Measurements from ENCODE around the gene EIF2AK2. TPM values are rescaled to one million over a fixed set of nuclear protein-coding genes. Genes with fewer than 3 reads are reported as not detected.

EIF2AK2 gene
- total and polyA plus RNA-seq, 2 experiments from 2014 or later: 30.9 to 43.8 TPM

DNA sequence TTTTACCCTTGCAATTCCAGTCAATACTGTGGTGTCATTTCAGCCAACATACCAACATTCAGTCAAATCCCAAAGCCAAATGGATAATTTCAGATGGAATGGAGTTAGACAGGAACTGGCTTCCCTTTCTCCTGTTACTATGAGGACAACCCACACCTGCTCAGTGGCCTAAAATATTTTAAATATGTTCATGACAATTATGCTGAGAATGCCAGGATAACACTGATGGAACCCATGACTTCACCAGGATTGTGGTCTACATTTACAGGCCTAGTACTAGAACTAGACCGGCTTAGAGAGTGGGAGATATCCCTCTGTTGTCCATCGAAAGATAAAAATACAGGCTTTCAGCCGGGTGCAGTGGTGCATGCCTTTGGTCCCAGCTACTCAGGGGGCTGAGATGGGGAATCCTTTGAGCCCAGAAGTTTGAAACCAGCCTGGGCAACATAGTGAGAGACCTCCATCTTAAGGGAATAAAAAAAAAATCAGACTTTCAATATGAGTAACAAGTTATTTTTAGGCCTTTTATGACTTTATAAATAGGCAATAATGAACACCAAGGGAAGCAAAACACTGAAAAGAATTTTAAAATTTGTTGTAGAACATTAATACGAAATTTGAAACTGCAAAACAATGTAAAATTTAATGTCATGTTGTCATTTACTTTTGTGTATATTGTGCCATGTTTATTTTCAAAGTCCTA is 58.2 kb downstream of the EIF2AK2 start:
- Histone ChIP-seq H3K36me3 (ENCODE audit: low read depth) (peaks cover 35% of the 10 kb centered on the region), H2AFZ (no peak overlapping the region), H3K9ac (no peak overlapping the region), H3K4me3 (no peak overlapping the region), H3K79me2 (ENCODE audit: insufficient read depth) (no peaks in the 10 kb centered on the region), H4K20me1 (ENCODE audit: insufficient read depth) (no peaks in the 10 kb centered on the region), H3K9me3 (ENCODE audit: low read depth) (no peaks in the 10 kb centered on the region), H3F3A (ENCODE audit: insufficient read depth) (peaks cover 2% of the 10 kb centered on the region; the same call in 1 of the 2 replicates), H3K9me2 (ENCODE audit: insufficient read depth) (no peaks in the 10 kb centered on the region), H3K27me3 (replicated peaks; ENCODE audit: insufficient read depth) (no peaks in the 10 kb centered on the region), H3K27ac (no peak overlapping the region), H3K4me1 (ENCODE audit: insufficient read depth) (peaks cover 5% of the 10 kb centered on the region), H3K4me2 (ENCODE audit: unreplicated experiment) (no peak overlapping the region)
- WGBS, 2 experiments (ENCODE audit: low coverage in 1 of 2, low lambda C conversion rate in 2 of 2, missing lambda C conversion rate in 2 of 2): 83 to 87% methylated on average over 4 of the region's 4 CpGs
- in situ Hi-C loops (cut with MboI): no loop called here
- TF ChIP-seq EZH2phosphoT487 (IDR thresholded peaks at IDR 0.05; ENCODE audit: insufficient read depth, low read depth) (no peak), EZH2 (IDR thresholded peaks at IDR 0.05; ENCODE audit: insufficient read depth, poor library complexity, severe bottlenecking) (no peak)
- DNase-seq: no peak

DNA sequence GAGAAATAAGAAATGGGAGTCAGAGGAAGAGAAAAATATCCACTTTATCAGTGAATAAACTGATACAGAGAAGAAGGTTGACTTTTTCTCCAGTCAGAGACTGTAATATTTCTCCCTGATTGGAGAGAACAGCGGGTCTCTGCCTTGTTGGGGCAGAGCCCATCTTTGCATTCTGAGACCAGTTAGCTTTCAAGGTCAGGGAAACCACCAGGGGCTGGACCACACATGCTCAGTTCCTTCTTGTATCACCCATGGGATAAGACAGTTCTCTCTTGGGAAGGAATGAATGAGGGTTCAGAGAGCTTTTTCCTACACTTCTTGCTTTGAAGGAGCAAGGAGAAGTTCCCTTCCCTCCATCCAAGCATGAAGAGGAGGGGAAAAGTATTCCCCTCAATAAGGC is 60.2 kb downstream of the EIF2AK2 start:
- Histone ChIP-seq H3F3A (ENCODE audit: insufficient read depth) (no peaks in the 10 kb centered on the region), H4K20me1 (ENCODE audit: insufficient read depth) (no peaks in the 10 kb centered on the region), H3K9me2 (ENCODE audit: insufficient read depth) (no peaks in the 10 kb centered on the region), H3K27me3 (replicated peaks; ENCODE audit: insufficient read depth) (no peaks in the 10 kb centered on the region), H3K9me3 (ENCODE audit: low read depth) (no peaks in the 10 kb centered on the region), H3K79me2 (ENCODE audit: insufficient read depth) (no peaks in the 10 kb centered on the region), H3K36me3 (ENCODE audit: low read depth) (peaks cover 38% of the 10 kb centered on the region), H3K4me3 (no peak overlapping the region), H3K9ac (no peak overlapping the region), H2AFZ (no peak overlapping the region), H3K4me1 (ENCODE audit: insufficient read depth) (no peaks in the 10 kb centered on the region), H3K27ac (no peak overlapping the region), H3K4me2 (ENCODE audit: unreplicated experiment) (no peak overlapping the region)
- WGBS, 2 experiments (ENCODE audit: low coverage in 1 of 2, low lambda C conversion rate in 2 of 2, missing lambda C conversion rate in 2 of 2): 95 to 100% methylated on average over 1 of the region's 1 CpG
- no peak for DNase-seq
- in situ Hi-C loops (cut with MboI): no loop called here
- TF ChIP-seq EZH2 (IDR thresholded peaks at IDR 0.05; ENCODE audit: insufficient read depth, poor library complexity, severe bottlenecking) (no peak), EZH2phosphoT487 (IDR thresholded peaks at IDR 0.05; ENCODE audit: insufficient read depth, low read depth) (no peak)

DNA sequence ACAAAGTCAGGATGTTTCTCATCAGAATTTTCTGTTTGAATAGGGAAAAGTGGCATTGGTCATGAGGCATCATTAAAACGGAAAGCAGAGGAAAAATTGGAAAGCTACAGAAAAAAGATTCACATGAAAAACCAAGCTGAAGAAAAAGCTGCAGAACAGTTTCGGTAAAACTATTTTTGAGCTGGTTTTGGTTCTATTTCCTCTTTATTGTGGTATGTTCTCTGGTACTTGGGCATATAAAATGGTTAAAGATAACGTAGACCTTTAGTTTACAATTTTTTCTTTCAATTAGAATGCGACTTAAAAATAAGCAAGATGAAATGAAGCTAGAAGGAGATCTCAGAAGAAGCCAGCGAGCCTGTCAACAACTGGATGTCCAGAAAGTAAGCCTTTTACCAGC is 64.9 kb downstream of the EIF2AK2 start:
- no peaks in the 10 kb centered on the region for H3K79me2 ChIP-seq (ENCODE audit: insufficient read depth)

DNA sequence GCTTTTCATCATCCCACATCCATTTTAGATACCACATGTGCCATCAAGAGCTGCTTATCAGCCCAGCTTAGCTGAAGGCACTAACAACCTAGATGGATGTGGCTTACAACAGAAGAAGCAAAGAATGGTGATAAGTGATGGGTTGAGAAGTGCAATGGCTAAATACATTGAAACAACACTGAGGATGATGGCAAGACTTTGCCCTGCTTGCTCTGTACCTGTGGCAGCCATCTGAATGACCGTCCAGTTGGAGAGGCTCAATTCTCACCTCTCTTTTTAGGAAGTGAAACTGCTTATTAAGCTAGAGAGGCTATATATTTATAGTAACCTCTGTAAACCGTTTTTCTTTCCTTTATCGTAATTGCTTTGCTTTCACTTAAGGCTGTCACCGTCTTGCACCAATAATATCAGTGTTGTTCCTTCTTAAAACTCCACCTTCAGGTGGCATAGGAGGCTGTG is 66.7 kb downstream of the EIF2AK2 start:
- Histone ChIP-seq H3K4me1 (ENCODE audit: insufficient read depth) (peaks cover 11% of the 10 kb centered on the region), H3F3A (ENCODE audit: insufficient read depth) (peaks cover 10% of the 10 kb centered on the region), H3K4me3 (no peak overlapping the region), H3K9me3 (ENCODE audit: low read depth) (no peaks in the 10 kb centered on the region), H3K36me3 (ENCODE audit: low read depth) (peaks cover 16% of the 10 kb centered on the region), H2AFZ (no peak overlapping the region), H3K27ac (no peak overlapping the region), H3K9me2 (ENCODE audit: insufficient read depth) (no peaks in the 10 kb centered on the region), H3K9ac (no peak overlapping the region), H4K20me1 (ENCODE audit: insufficient read depth) (no peaks in the 10 kb centered on the region), H3K27me3 (replicated peaks; ENCODE audit: insufficient read depth) (no peaks in the 10 kb centered on the region), H3K4me2 (ENCODE audit: unreplicated experiment) (no peak overlapping the region), H3K79me2 (ENCODE audit: insufficient read depth) (peaks cover 6% of the 10 kb centered on the region; the same call in 1 of the 2 replicates)
- in situ Hi-C loops (cut with MboI): no loop called here
- no peak for TF ChIP-seq EZH2phosphoT487 (IDR thresholded peaks at IDR 0.05; ENCODE audit: insufficient read depth, low read depth)
- TF ChIP-seq EZH2 (IDR thresholded peaks at IDR 0.05; ENCODE audit: insufficient read depth, poor library complexity, severe bottlenecking): no peak
- no peak for DNase-seq
- WGBS, 2 experiments (ENCODE audit: low coverage in 1 of 2, low lambda C conversion rate in 2 of 2, missing lambda C conversion rate in 2 of 2): 85 to 93% methylated on average over 4 of the region's 4 CpGs

More for the DNA sequence above, 64.9 kb downstream of the EIF2AK2 start:
- Histone ChIP-seq H3K9me3 (ENCODE audit: low read depth) (no peaks in the 10 kb centered on the region), H3K9me2 (ENCODE audit: insufficient read depth) (no peaks in the 10 kb centered on the region), H3K4me1 (ENCODE audit: insufficient read depth) (no peaks in the 10 kb centered on the region), H3F3A (ENCODE audit: insufficient read depth) (no peaks in the 10 kb centered on the region), H3K4me2 (ENCODE audit: unreplicated experiment) (no peak overlapping the region), H3K27ac (no peak overlapping the region), H3K9ac (no peak overlapping the region), H3K36me3 (ENCODE audit: low read depth) (peaks cover 23% of the 10 kb centered on the region), H3K27me3 (replicated peaks; ENCODE audit: insufficient read depth) (no peaks in the 10 kb centered on the region), H3K4me3 (no peak overlapping the region), H2AFZ (no peak overlapping the region), H4K20me1 (ENCODE audit: insufficient read depth) (no peaks in the 10 kb centered on the region)
- no peak for TF ChIP-seq EZH2phosphoT487 (IDR thresholded peaks at IDR 0.05; ENCODE audit: insufficient read depth, low read depth)
- in situ Hi-C loops (cut with MboI): no loop called here
- 73 to 78% methylated on average over 5 of the region's 5 CpGs for WGBS, 2 experiments (ENCODE audit: low coverage in 1 of 2, low lambda C conversion rate in 2 of 2, missing lambda C conversion rate in 2 of 2)
- no peak for DNase-seq

Data from GM23248 (cell line).